ENCODE measurements around the gene FOXO3.
"Not testable (repeated sequence)": the region's sequence is repeated elsewhere in the genome, so short reads cannot be mapped to it uniquely, and the experiment has no call there.

The FOXO3 gene

GRCh38 chr6:108560463-108561308, at the start of gene FOXO3:
FOXO3 (plus strand) TSS chr6:108560917; CDS start chr6:108561209, 292 bp downstream.
- no peak for DNase-seq (ENCODE audit: low read depth)

GRCh38 chr6:108518714-108519576, 41.8 kb upstream of the FOXO3 start:
- no peak for DNase-seq (ENCODE audit: low read depth)

- DNase-seq (ENCODE audit: low read depth) = no peak
Observed at GRCh38 chr6:108521616-108522107, 39.1 kb upstream of the FOXO3 start.

DNA sequence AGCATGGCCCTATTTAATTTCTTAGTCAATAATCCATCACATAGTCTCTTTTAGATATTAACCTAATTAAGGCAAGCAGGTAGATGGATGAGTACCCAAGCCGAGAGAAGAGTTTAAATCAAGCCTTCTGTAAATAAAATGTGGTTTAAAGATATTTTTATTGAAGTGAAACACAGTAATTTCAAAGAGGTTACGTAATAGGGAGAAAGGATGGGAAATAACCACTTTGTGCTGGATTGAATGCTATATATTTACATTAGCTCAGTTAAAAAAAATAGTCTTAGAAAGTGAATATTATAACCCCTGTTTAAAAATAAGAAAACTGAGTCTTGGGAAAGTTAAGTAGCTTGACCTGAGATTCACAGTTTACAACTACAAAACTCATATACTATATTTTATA, 37.0 kb upstream of the FOXO3 start:
- DNase-seq (ENCODE audit: low read depth) = no peak

DNA sequence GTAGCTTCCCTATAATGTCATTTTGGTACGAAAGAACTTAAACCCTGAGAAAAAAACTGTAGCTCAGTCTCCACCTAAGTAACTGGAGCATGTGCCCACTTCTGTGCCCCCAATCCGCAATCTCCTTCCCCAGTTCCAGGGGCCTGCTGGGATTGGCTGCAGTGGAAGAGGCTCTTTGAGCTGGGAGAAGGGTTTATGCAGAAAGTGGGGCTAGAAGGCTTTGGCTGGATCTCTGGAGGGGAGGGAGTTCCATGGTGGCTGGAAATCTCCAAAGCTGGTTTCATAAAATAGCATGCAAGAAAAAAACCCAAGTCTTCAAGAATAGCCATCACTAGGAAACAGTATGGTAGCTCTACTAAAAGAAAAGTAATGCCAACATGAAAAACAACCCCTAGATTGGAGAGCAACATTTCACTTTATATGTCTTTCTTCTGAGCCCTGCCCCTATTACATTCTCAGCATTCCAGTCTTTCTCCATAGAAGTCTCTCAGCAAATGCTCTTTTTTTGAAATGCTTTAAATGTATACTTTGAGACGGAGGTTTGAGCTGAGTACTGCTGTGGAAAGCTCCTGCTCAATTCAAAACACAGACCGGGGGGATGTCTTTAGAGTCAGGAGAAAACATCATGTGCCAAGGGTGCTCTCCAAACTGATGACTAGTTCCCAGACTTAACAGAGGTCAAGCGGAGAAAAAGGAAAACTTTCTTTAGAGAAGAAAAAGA, 36.0 kb upstream of the FOXO3 start:
- no peak for DNase-seq (ENCODE audit: low read depth)

- DNase-seq (ENCODE audit: low read depth) = no peak
Observed at GRCh38 chr6:108526739-108527174, 34.0 kb upstream of the FOXO3 start.

DNA sequence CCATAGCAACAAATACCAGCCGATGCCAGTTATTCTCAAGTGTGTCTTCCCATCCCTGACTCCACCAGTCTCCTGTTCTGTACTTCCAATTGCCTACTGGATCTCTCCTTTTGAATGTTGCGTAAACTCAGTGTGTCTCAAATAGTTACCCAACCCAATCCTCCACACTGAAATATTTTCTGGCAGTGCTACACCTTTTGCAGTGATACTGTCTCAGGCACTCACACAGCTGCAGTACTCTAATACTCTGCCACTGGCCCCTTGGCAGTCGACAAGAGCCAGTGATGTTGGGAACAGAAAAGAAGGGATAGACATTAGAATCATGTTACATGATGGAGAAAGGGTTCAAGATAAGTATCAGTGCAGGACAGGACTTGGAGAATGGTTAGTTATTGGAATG, 31.8 kb upstream of the FOXO3 start:
- DNase-seq (ENCODE audit: low read depth) = no peak

GRCh38 chr6:108531332-108531731, 29.4 kb upstream of the FOXO3 start:
- no peak for DNase-seq (ENCODE audit: low read depth)

DNA sequence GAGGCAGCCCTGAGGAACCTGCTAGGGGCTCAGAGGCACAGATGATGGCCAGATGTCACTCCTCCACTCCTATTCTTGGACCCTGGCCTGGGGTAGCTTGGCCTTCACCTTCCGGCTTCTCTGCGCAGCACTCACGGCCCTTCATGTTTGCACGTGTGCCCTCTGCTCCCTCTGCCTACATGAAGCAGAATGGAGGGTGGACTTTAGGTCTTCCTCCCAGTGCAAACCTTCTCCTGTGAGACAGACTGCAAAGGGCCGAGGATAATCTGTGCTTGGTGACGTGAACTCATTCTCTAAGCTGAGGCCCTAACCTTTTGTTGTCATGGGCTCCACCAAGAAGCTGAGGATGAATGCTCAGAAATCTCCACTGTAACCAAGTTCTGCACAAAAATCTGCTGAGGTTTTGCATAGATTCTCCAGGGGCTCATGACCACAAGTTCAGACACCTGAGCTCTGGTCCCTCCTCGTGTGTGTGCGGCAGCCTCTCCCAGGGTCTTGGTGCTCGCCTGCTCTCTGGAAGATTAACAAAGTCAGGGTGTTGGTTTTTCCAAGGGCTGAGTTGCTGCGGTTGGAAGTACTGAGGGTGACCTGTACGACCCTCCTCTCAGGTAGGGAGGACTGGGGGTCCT, 25.5 kb upstream of the FOXO3 start:
- DNase-seq (ENCODE audit: low read depth) = no peak

DNA sequence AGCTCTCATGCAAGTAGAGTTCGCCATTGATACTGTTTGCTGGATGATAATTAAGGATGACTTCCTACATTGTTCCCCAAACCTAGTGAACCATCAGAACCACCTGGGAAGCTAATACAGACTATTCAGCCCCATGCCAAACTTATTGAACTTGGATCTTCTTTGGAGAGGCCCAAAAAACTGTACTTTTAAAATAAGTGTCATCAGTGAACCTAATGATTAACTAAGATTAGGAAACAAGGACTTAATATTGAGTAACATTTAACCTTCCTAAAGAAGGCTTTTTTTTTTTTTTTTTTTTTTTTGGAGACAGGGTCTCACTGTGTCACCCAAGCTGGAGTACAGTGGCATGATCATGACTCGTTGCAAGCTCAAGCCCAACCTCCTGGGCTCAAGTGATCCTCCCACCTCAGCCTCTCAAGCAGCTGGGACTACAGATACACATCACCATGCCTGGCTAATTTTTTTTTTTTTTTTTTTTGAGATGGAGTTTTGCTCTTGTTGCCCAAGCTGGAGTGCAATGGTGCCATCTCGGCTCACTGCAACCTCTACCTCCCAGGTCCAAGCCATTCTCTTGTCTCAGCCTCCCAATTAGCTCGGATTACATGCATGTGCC, 24.7 kb upstream of the FOXO3 start:
- not testable (repeated sequence) for DNase-seq (ENCODE audit: low read depth)

DNA sequence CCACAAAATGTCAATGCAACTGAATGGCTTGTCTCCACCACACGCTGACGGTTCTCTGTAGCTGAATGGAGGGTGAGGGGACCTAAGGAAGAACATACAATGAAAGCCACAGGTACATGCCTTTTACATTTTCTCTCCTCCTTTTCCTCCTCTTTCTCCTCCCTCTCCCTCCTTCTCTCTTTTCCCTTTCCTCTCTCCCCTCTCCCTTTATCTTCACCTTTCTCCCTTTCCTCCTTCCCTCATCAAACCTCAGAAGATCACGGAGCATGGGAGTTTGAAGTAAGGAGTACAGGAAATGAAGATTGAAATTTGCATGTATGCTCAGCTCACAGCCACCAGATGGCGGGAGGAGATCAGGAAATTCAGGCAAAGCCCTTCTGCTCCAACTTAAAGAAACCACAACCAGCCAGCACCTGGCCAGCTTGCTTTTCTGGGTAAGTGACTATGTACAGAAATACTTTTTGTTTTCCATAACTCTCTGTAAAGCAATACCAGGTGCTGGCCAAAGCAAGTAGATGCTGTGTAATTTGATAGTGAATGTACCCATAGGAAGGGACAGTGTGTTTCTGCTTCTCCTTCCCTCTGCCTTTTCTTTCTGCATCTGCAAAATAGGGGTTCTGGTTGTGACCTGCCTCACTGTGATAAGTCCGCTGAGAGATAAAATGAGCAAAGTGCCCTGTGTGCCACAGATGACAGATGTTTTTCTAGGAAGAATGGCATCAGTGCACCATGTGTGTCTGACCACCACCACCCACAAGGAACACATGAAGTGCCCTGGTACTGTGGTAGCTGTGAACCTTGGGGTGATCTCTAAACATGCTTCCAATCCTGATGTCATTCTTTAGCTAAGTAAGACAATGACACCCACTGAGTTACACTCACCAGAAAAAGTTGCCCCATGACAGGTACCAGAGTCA, 18.6 kb upstream of the FOXO3 start:
- no peak for DNase-seq (ENCODE audit: low read depth)

- DNase-seq (ENCODE audit: low read depth) = no peak
Observed at GRCh38 chr6:108543175-108543940, 17.4 kb upstream of the FOXO3 start.

GRCh38 chr6:108544606-108545005, 16.1 kb upstream of the FOXO3 start:
- no peak for DNase-seq (ENCODE audit: low read depth)

- DNase-seq (ENCODE audit: low read depth) = no peak
Observed at GRCh38 chr6:108546079-108547049, 14.4 kb upstream of the FOXO3 start.

GRCh38 chr6:108549241-108549640, 11.5 kb upstream of the FOXO3 start:
- no peak for DNase-seq (ENCODE audit: low read depth)

GRCh38 chr6:108549741-108550140, 11.0 kb upstream of the FOXO3 start:
- no peak for DNase-seq (ENCODE audit: low read depth)

DNA sequence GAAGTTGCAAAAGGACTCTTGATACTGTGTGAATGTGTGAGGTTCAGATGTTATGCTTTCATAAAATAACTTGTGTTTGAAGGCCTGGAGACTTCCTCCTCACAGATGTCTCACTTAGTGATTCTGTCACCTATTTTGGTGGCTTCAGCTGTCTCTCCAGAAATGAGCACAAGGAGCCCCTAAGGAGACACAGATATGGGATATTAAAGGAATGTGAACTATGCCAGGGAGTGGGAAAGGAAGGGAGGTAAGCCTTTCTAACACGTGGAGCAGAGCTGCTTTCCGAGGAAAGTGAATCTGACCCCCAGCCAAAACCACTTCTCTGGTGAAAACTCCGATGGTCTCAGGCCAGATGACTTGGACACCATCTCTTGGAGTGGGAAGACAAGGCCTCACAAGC, 10.5 kb upstream of the FOXO3 start:
- DNase-seq (ENCODE audit: low read depth) = no peak

DNA sequence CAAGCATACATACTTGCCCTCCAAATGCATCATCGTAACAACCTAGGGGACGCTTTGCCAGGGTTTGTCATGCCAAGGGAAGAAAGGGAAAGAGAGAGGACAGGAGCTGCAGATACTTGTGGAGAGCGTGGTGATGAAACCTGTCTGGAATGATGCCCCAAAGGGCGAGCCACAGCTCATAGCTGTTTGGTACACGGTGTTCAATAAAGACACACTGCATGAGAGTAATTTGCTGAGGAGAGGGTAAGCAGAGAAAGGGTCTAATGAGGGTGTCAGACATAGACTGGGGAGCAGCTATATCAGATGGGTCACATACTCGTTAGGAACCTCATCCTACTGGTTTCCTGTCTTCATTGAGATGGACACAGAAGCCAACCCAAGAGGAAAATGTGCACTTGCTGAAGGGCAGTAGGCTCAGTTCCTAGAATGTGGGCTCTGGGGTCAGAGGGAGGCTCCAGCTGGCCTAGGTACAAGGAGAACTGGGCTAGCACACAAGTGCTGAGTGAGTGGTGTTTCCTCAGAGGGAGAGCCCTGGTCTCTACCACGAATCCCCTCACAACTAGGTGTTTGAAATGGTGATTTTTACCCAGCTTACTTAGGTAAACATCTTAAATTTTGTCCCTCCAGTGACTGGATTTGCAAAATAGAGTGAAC, 5.2 kb upstream of the FOXO3 start:
- DNase-seq (ENCODE audit: low read depth) = no peak

Measured in GM04503 (cell line).